Measurements from ENCODE around the gene SPEN. TPM values are rescaled to one million over a fixed set of nuclear protein-coding genes. Genes with fewer than 3 reads are reported as not detected.

The SPEN gene
- total and polyA plus RNA-seq, 2 of the 13 experiments (the other 11 are each of a cell fraction or from before 2014, with no cell fraction given): 4.8 to 14.0 TPM

DNA sequence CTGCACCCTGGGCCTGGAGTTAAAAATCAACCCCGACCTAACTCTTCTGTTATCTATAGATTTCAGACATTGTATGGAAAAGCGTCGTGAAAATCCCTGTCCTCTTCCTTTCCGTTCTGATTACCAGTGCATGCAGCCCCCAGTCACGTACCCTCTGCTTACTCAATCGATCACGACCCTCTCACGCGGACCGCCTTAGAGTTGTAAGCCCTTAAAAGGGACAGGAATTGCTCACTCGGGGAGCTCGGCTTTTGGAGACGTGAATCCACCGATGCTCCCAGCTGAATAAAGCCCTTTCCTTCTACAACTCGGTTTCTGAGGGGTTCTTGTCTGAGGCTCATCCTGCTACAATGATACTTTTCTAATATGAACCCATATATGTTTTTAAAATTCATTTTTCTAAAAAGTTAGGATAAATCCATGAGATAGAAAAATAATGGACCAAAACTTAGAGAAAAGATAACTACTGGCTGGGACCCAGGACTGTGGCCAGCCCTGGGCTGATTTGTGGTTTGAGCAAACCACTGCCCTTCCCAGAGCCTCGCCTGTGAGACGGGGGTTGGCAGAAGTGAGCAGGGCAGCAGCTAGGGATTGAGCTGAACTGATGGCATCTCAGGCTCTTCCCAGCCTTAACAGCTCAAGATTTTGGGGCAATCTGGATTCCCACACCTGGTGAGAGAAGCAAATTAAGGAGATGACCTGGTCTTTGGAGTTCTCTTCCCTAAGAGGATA lies 45.1 kb upstream of the SPEN start (continued):
- TF ChIP-seq ZNF816 (CRISPR knock-in tag; IDR thresholded peaks at IDR 0.05; ENCODE audit: borderline replicate concordance): peak; percentile 78; the same call in 1 of the 2 replicates
- peak; percentile 44; the same call in 1 of the 2 replicates for TF ChIP-seq TBX2 (CRISPR knock-in tag; IDR thresholded peaks at IDR 0.05; ENCODE audit: borderline replicate concordance)
- no peak for TF ChIP-seq ZFP62 (CRISPR knock-in tag; IDR thresholded peaks at IDR 0.05)
- no peak for TF ChIP-seq ZNF672 (CRISPR knock-in tag; IDR thresholded peaks at IDR 0.05)
- TF ChIP-seq ZFX (CRISPR knock-in tag; IDR thresholded peaks at IDR 0.05; ENCODE audit: low read depth): peak; percentile 60
- TF ChIP-seq ZBTB3 (CRISPR knock-in tag; IDR thresholded peaks at IDR 0.05; ENCODE audit: borderline replicate concordance, low read depth): peak; percentile 82; the same call in 1 of the 2 replicates
- 0 out of 2 replicates have a peak, but pooled peaks have one; percentile 40 for TF ChIP-seq SIN3A (IDR thresholded peaks at IDR 0.05; ENCODE audit: borderline replicate concordance, low read depth, low read length)
- TF ChIP-seq HDAC1 (CRISPR knock-in tag; IDR thresholded peaks at IDR 0.05): peak; percentile 86
- no peak for TF ChIP-seq RFXANK (CRISPR knock-in tag; IDR thresholded peaks at IDR 0.05)
- peak; percentile 59; the same call in 1 of the 2 replicates for TF ChIP-seq CEBPG (CRISPR knock-in tag; IDR thresholded peaks at IDR 0.05)
- TF ChIP-seq, protein P1, sequence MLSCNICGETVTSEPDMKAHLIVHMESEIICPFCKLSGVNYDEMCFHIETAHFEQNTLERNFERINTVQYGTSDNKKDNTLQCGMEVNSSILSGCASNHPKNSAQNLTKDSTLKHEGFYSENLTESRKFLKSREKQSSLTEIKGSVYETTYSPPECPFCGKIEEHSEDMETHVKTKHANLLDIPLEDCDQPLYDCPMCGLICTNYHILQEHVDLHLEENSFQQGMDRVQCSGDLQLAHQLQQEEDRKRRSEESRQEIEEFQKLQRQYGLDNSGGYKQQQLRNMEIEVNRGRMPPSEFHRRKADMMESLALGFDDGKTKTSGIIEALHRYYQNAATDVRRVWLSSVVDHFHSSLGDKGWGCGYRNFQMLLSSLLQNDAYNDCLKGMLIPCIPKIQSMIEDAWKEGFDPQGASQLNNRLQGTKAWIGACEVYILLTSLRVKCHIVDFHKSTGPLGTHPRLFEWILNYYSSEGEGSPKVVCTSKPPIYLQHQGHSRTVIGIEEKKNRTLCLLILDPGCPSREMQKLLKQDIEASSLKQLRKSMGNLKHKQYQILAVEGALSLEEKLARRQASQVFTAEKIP (CRISPR knock-in tag; IDR thresholded peaks at IDR 0.05; ENCODE audit: borderline replicate concordance): no peak
- TF ChIP-seq, protein P2, sequence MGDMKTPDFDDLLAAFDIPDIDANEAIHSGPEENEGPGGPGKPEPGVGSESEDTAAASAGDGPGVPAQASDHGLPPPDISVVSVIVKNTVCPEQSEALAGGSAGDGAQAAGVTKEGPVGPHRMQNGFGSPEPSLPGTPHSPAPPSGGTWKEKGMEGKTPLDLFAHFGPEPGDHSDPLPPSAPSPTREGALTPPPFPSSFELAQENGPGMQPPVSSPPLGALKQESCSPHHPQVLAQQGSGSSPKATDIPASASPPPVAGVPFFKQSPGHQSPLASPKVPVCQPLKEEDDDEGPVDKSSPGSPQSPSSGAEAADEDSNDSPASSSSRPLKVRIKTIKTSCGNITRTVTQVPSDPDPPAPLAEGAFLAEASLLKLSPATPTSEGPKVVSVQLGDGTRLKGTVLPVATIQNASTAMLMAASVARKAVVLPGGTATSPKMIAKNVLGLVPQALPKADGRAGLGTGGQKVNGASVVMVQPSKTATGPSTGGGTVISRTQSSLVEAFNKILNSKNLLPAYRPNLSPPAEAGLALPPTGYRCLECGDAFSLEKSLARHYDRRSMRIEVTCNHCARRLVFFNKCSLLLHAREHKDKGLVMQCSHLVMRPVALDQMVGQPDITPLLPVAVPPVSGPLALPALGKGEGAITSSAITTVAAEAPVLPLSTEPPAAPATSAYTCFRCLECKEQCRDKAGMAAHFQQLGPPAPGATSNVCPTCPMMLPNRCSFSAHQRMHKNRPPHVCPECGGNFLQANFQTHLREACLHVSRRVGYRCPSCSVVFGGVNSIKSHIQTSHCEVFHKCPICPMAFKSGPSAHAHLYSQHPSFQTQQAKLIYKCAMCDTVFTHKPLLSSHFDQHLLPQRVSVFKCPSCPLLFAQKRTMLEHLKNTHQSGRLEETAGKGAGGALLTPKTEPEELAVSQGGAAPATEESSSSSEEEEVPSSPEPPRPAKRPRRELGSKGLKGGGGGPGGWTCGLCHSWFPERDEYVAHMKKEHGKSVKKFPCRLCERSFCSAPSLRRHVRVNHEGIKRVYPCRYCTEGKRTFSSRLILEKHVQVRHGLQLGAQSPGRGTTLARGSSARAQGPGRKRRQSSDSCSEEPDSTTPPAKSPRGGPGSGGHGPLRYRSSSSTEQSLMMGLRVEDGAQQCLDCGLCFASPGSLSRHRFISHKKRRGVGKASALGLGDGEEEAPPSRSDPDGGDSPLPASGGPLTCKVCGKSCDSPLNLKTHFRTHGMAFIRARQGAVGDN (CRISPR knock-in tag; IDR thresholded peaks at IDR 0.05): peak; percentile 38
- no peak for TF ChIP-seq BRD4 (CRISPR knock-in tag; IDR thresholded peaks at IDR 0.05)
- TF ChIP-seq CHCHD3 (CRISPR knock-in tag; IDR thresholded peaks at IDR 0.05): no peak
- TF ChIP-seq, protein P3, sequence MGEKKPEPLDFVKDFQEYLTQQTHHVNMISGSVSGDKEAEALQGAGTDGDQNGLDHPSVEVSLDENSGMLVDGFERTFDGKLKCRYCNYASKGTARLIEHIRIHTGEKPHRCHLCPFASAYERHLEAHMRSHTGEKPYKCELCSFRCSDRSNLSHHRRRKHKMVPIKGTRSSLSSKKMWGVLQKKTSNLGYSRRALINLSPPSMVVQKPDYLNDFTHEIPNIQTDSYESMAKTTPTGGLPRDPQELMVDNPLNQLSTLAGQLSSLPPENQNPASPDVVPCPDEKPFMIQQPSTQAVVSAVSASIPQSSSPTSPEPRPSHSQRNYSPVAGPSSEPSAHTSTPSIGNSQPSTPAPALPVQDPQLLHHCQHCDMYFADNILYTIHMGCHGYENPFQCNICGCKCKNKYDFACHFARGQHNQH (CRISPR knock-in tag; IDR thresholded peaks at IDR 0.05): peak; percentile 65; the same call in 1 of the 2 replicates
- TF ChIP-seq, protein P4, sequence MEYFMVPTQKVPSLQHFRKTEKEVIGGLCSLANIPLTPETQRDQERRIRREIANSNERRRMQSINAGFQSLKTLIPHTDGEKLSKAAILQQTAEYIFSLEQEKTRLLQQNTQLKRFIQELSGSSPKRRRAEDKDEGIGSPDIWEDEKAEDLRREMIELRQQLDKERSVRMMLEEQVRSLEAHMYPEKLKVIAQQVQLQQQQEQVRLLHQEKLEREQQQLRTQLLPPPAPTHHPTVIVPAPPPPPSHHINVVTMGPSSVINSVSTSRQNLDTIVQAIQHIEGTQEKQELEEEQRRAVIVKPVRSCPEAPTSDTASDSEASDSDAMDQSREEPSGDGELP (IDR thresholded peaks at IDR 0.05; ENCODE audit: borderline replicate concordance, low read depth): no peak
- TF ChIP-seq MXD4 (CRISPR knock-in tag; IDR thresholded peaks at IDR 0.05): no peak
- TF ChIP-seq ZNF746 (CRISPR knock-in tag; IDR thresholded peaks at IDR 0.05): peak; percentile 65; the same call in 1 of the 2 replicates
